Measurements from ENCODE around the gene NME9. TPM values are rescaled to one million over a fixed set of nuclear protein-coding genes. Genes with fewer than 3 reads are reported as not detected.

NME9 gene
- 0.65 TPM in 1 of 2 replicates, not detected in the other for total RNA-seq

GRCh38 chr3:138329127-138329983 lies at the start of gene NME9:
NME9 (minus strand) TSS chr3:138329851; CDS start chr3:138329335, 516 bp downstream.

GRCh38 chr3:138347960-138348753 lies 18.5 kb upstream of the NME9 start, which contains the start of gene MRAS:
MRAS (plus strand) TSS chr3:138348579; CDS start chr3:138372884, 24,305 bp downstream.

Other genes with a start within 250 kb of the NME9 start
- 3.9 and 8.0 TPM in 2 replicates for gene DZIP1L, start 214.2 kb downstream of the NME9 start, total RNA-seq
- gene A4GNT, start 197.5 kb downstream of the NME9 start, total RNA-seq = not detected in 2 replicates
- gene DBR1, start 154.9 kb downstream of the NME9 start, total RNA-seq = 13.7 and 15.0 TPM in 2 replicates
- gene ARMC8, start 142.6 kb downstream of the NME9 start, total RNA-seq = 55.0 and 60.1 TPM in 2 replicates
- 7.5 and 14.7 TPM in 2 replicates for gene MRAS, start 18.7 kb upstream of the NME9 start, total RNA-seq
- not detected in 2 replicates for gene ESYT3, start 104.8 kb upstream of the NME9 start, total RNA-seq

Measured in vein endothelial cell (primary cell).